Measurements from ENCODE around the gene HUNK.

DNA sequence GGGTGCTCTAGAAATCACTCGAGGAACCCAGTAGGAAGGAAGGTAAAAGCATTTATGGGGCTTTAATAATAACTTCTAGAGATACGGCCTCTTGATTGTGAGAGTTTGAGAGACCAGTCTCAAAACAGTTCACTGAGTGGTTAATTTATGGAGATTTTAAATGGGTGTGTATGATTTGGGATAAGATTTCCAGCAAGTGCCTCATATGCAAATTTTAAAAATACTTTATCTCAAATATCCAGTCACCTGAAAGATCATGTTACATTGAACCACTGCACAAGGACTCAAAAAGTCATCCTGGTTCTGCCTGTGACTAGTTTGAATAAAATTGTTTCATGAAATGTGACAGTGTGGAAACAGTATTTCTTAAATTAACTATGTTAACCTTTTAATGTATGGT is 64.5 kb downstream of the HUNK start:
- TF ChIP-seq, protein P1, sequence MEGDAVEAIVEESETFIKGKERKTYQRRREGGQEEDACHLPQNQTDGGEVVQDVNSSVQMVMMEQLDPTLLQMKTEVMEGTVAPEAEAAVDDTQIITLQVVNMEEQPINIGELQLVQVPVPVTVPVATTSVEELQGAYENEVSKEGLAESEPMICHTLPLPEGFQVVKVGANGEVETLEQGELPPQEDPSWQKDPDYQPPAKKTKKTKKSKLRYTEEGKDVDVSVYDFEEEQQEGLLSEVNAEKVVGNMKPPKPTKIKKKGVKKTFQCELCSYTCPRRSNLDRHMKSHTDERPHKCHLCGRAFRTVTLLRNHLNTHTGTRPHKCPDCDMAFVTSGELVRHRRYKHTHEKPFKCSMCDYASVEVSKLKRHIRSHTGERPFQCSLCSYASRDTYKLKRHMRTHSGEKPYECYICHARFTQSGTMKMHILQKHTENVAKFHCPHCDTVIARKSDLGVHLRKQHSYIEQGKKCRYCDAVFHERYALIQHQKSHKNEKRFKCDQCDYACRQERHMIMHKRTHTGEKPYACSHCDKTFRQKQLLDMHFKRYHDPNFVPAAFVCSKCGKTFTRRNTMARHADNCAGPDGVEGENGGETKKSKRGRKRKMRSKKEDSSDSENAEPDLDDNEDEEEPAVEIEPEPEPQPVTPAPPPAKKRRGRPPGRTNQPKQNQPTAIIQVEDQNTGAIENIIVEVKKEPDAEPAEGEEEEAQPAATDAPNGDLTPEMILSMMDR (IDR thresholded peaks at IDR 0.05): no peak
- no peak for TF ChIP-seq ZFX (IDR thresholded peaks at IDR 0.05; ENCODE audit: borderline replicate concordance)

Measured in 22Rv1 (cell line).